ENCODE results near the gene C16orf82.

GRCh38 chr16:27025581-27025980, 41.1 kb upstream of the C16orf82 start:
- TF ChIP-seq CTCF (IDR thresholded peaks at IDR 0.05; ENCODE audit: insufficient read depth, low read length, poor library complexity, severe bottlenecking) (no peak), EZH2phosphoT487 (conservative IDR thresholded peaks at IDR 0.05; ENCODE audit: low read length) (no peak)
